GM21529 (cell line): ENCODE results near the gene SLC12A7.
A peak's percentile ranks its signal among the peaks of the same experiment; 100 is the strongest.
"Not testable (repeated sequence)": the region's sequence is repeated elsewhere in the genome, so short reads cannot be mapped to it uniquely, and the experiment has no call there.

Experiments
- ATAC-seq: cut with Tn5 transposase; IDR thresholded peaks from one replicate; pipeline ENCODE4 v1.9.1; 2021; ENCODE audit not compliant: unreplicated experiment

SLC12A7 gene

DNA sequence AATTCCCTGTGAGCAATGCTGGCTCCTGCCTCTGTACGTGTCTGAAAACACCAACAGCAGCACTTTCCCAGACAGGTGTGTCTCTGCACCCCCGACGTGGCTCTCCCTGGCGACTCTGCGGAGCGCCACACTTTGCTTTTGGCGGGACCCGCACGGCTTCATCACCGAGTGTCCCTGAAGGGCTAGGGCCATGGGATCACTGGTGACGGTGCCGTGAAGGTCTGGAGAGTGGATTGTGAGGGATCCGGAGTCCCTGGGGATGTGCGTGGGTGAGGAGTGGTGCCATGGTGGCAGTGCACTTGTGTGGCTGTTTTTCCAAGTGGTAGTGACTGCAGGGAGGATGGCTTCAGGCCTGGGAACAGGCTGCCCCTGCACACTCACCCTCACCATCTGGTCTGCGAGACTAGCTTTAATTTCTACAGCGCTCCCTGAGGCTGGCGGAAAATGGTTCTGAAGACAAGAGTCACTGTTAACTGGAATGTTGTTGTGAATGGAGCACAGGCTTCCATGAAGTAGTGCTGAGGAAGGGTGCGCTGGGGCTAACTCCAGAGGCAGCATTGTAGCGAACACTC, 100.0 kb downstream of the SLC12A7 start:
- no peak for ATAC-seq

DNA sequence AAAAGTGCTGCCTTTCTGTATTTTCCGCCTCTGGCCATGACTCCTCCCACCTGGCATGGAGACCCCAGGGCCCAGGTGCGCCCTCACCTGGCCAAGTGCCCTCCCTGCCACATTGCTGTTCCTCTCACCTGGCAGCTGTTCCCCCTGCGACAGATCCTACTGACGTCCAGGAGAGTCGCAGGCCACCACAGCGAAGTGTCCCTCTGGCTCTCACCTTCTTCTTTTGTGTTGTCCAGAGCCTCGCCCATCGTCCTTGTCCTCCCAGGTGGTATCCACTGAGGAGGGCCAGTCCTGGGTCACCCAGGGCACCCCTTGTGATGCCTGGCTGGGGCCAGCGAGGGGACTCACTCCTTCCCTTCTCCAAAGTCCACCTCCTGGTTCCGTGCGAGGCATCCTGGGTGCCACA, 100.6 kb downstream of the SLC12A7 start:
- ATAC-seq: no peak

DNA sequence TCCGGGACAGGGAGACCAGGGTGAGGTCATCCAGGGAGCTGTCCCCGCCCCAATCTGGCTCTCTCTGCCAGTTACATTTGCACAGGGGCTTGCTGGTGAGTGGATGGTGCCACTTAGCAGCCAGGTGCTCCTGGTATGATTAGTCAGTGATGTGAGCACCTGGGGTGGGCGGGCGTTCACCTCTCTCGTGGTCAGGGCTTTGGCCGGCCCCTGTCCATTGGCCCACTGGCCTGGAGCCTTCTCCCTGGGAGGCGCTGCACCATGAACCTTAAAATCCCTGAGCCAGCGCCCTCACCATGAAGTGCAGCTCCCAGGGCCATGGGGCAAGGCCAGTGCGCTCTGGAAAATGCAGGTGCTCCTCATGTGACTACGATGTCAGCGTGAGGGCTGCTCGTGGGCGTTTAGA, 101.2 kb downstream of the SLC12A7 start:
- no peak for ATAC-seq

DNA sequence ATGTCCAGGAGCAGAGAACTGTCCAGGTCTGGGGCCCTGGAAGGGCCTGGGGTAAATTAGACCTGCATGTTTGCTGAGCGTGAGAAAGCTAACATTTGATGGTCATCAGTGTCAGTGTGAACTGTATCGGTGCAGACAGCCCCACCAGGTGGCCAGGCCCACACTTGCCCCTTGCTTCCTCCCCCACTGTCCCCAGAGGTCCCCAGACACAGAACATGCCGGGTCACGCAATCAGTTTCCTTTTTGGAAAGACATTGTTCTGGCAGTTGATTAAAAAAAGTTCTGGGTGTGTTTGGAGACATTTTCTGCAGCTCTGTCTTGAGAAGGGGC, 101.7 kb downstream of the SLC12A7 start:
- ATAC-seq: no peak

DNA sequence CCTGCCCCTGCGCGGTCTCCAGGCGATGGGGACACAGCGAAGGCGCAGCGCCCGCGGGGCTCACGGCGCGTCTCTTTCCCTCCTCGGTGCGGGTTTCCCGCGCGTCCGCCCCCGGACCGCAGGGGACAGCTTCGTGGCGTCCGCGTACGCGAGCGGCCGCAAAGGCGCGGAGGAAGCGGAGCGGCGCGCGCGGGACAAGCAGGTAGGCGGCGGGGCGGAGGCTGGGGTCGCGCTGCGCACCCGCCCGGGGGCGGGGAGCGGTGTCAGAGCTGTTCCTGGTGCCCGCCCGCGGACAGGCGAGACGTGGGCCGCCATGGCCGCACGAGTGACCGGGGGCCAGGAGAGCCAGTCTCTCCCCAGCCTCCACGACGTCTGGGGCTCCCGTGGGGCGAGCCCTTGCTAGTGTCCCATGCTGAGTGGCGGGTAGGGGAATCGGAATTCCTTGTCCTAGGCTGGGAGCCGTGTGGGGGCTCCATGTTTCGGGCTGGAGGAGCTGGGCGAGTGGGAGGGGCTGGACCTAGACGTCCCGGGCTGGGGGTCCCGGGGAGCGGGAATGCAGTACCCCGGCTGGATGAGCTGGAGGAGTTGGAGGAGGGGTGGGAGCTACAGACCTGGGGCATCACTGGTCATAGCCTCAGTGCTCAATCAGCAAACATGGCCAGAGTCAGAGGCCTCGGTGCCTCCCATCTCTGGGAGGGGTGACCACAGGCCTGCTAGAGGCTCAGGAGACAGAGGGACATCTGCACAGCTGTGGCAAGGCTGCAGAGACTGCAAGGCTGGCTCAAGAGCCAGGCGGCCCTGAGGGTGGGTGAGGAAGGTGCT, 102.3 kb downstream of the SLC12A7 start:
- ATAC-seq: no peak

DNA sequence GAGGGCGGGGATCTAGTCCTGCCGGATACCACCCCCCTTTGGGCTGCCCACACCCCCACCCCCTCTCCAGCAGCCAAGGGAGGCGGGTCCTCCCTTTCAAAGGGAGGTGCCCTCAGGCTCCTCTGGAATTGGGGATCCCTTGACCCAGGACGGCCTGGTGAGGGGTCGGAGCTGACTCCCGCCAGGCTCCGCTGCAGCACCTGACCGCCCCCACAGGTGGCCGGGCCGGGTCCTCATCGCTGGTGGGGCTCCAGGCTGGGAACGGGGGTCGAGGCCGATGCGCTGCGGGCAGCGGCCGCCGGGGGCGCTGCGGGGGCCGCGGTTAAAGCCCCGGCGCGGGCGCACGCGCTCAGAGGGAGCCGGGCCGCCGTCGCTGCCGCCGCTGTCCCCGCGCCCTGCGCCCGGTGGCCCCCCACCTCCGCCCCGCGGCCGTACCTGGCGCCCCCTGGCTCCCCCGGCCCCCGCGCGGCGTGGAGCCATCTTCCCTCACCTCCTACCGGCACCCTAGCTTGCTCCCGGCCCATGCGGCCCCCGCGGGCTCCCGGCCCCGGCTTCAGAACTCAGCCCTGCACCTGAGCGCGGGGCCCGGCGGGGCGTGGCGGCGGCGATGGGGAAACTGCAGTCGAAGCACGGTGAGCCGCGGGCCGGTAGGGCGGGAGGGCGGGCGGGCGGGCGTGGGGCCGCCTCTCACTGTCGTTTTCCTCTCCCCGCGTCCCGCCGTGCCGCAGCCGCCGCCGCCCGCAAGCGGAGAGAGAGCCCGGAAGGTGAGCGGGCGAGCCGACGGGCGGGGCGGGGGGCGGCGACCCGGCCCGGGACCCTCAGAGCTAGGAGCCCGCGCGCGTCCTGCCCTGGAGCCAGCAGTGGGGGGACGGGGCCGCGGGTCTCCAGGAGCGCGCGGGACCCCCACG, 103.2 kb downstream of the SLC12A7 start, which contains the start of gene NKD2:
NKD2 (plus strand) TSS at position 352 of the 908 bp plus-strand sequence; CDS start at position 608, 256 bp downstream.
- peak; percentile 47 for ATAC-seq

DNA sequence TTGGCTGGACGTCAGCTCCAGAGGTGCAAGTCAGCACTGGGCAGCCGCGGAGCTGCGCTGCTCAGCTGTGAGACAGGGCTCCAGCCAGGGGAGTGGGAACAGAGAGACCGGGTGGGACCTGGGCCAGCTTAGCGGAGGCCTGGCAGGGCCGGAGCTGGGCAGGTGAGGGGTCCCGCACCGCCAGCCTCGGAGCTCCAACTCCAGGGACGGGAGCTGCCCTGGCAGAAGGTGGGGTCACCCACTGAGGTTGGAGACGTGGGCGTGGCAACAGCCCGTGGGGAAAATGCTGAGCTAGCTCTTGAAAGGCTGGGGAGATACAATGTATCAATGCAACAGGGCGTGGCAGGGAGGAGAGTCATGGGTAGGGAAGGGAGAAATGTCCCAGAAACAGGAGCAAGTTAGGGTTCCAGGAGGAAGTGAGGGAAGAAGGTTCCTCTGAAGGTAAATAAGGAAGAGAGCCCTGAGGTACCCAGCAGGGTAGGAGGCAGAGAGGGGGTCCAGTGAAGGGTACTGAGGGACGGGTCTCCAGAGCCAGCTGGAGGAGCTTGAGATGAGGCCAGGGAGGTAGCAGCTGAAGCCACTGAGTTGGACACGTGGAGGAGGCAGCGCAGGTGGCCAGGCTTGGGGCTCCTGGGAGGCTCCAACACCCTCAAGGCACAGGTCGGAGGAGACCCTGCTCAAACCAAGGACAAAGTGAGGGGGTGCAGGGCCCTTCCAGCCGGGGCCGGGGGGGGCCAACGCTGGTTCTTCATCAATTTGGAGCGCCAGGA, 104.0 kb downstream of the SLC12A7 start:
- ATAC-seq: no peak

DNA sequence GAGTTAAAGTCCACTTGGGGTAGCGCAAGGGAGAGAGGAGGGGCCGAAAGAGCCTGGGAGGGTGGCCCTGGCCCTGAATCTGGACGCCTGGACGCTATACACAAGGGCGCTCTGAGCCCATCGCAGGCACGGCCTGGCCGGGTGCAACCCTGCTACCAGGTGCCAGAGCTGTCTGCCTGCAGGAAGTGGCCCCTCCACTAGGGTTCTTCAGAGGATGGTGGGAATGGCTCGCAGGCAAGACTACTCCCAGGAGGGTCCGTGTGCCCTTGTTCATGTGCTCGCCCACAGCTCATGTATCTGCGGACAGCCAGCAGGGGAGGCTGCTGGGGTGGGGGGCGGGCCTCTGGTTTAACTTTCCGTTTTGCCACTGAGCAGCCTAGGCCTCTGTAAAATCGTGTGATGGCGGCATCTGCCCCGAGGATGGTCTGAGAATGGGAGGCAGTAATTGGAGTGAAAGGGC, 104.6 kb downstream of the SLC12A7 start:
- ATAC-seq: no peak

DNA sequence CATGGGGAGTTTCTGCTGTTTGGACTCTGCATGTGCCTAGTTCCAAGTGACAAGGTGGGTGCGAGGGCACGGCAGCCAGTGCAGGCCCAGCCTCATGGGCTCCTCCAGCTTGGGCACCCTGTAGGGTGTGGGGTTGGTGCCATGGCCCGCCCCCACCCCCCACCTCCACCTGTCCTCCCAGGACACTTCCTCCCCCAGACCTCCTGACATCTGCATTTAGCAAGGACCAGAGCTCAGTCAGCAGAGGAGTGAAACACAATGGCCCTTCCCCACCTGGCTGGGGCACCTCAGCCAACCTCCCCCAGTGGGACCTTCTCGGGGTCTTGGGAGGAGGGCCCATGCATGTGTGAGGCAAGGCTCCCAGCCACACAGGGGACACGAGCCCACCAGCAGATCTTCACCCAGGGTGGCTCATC, 105.2 kb downstream of the SLC12A7 start:
- no peak for ATAC-seq

DNA sequence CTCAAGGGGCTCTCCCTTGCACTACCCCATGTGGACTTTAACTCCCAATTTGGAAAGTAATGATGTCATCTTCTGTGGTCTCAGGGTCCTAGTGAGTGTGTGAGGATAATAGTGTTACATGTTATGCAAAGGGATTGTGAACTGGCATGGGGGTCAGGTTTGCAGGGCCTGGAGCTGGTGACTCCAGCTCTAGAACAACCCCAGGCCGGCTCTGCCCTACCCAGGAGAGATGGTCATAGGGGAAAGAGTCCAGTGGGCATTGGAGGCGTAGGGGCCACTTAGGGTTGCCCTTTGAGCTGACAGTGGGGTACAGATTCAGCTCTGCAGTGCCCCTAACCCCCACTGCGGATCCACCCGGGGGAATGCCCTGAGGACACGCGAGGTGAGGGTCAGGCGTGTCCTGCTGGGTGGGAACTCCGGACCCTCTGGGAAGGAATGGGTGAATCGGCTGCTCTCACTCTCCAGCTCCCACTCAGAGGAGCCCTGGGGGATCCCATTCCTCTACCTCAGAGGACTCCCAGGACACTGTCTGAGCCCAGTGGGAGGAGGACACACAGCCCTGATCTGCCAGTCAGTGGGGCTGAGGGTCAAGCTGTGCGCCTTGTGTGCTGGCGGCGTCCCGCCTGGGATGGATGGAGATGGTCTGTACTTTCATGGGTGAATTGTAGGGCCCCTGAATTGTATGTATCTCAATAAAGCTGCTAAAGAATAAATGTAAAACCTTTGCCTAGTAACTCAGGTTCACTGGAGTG, 105.8 kb downstream of the SLC12A7 start:
- ATAC-seq: no peak

DNA sequence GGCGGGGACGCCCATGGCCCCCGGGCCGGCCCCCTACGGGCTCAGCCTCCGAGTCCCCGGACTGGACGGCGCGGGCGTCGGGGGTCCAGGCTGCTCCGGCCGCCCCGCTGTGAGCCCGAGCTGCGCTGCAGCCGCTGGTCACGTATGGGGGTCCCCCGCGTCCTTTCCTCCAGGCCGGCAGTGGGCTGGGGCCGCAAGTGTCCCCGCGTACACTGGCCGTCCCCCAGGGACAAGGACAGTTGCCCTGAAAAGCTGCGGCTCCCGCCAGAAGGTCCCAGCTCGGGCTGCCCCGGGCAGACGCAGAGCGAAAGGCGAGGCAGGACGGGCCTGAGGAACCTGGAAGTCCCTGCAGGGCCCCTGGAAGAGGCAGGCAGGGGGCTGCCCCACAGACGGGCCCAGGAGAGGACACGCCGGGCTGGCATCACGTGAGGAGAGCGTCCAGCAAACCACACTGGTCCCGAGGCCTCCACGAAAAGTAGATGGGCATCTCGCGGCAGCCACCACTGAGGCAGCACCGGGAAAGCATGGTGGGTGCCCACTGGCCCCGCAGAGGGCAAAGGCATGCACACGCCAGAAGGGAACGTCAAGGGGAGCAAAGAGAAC, 106.5 kb downstream of the SLC12A7 start:
- no peak for ATAC-seq

DNA sequence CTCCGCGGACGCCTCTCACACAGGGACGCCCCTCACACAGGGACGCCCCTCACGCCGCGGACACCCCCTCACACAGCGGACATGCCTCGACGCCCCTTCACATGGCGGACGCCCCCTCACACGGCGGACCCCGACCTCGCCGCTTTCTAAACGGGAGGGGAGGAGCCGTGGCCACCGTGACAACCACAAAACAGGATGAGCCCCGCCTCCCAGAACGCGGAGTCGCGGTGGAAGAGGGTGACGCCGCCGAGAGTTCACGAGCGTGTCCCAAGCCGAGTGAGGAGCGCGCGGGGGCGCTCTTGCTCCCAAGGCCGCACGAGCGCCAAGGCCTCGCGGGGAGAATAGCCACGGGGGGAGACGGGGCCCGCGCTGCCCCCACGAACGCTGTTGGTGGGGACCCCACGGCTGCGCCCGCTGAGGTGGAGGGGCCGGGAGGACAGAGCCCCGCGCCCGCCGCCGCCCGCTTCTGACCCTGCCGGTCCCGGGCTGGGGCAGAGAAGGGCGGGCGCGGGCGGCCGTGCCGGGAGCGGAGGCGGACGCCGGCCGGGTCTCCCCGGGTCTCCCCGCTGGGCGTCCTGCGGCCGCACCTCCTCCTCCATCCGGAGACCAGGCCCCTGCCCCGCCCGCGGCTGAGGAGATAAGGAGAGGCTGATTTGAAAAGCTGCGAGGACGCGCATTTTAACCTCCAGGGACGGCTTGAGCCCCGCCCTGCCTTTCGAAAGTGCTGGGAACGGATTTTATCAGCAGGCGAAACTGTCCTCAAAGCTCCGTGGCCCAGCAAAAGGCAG, 107.2 kb downstream of the SLC12A7 start:
- no peak for ATAC-seq

DNA sequence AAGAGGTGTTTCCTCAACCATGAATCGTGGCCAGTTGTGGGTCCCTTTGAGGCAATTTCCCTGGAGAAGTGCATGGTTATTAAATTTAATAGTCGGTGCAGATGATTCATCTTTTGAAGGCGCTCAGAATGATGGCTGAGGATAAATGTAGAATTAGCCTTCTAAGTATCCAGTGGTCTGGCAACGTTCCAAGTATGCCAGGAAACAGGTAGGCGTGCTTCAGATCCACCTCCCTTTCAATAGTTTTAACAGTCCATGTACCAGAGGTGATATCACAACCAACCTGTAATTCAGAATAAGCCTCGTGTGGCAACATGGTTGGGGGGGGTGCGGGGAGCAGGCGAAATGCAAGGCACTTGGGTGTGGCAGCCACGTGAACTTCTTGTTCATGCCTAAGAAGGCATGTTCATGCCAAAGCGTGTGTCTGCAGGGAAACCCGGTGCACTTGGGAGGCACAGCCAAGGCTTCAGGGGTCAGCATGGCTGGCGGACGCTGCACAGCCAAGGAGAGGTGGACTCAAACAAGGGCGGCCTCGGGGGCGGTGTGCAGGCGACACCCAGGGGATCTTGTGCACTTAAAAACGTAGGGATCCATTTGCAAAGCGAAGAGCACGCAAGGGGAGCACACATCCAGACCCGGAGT, 108.4 kb downstream of the SLC12A7 start:
- ATAC-seq: no peak

DNA sequence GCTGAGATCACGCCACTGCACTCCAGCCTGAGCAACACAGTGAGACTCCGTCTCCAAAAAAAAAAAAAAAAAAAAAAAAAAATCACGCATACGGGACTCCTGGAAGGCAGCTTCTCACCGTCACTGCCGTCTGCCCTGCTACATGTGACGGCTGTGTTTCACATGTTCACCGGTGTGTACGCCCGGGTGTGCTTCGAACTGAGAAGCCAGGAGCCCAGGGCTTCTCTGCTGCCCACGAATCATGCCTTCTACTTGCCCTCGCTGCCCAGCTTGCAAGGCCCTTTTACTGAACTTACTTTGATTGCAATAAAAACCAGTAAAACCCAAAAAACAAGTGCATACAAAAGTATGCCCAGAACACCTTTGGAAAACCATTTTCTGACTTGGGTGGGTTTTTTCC, 109.0 kb downstream of the SLC12A7 start:
- ATAC-seq: no peak

DNA sequence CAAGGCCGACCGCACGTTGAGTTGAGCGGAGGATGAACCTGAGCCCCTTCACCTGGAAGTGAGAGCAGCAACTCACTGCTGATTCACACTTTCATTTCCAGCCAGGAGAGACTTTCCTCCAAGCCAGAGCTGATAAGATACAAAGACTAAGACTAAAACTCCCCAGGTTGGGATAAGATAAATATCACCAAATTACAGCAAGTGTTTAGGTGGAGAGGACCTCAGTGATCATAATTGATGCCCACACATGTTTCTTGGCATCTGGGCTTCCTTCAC, 109.7 kb downstream of the SLC12A7 start:
- ATAC-seq: no peak

DNA sequence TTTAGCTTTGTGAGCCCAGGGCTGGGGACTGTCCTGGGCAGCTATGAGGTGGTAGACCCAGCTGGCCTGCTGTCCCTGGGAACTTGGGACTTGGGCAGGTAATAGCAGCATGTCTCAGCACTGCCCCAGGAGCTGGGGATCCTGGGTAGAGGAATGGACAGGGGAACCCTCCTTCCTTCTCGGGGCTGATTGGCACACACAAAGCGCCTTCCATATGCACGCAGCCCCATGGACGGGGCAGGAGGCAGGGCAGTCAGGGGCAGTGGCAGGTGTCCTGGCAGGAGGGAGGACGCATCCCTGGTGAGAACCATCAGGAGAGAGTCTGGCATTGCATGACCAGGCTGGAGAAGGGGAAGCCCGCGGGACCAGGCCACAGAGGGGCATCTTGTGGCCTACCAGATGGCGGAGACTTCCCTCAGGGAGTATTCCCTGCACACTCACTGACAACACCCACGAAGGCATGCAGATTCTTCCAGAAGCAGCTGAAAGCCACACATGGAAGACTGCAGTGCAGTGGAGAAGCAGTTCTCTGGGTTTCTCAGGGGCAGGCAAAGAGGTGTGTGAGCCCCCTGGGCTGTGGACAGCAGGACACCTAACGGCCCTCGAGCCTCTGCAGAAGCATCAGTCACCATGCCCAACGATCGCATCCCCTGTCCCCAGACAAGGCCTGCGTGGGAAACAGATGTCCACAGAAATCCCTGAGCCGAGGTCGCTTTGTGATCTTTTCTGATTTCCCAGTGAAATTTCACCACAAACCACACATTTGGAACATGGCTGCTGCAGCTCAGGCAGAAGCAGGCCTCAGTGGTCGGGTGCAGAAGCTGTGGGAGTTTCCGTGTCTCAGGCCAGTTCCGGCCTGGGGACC, 110.2 kb downstream of the SLC12A7 start:
- no peak for ATAC-seq

DNA sequence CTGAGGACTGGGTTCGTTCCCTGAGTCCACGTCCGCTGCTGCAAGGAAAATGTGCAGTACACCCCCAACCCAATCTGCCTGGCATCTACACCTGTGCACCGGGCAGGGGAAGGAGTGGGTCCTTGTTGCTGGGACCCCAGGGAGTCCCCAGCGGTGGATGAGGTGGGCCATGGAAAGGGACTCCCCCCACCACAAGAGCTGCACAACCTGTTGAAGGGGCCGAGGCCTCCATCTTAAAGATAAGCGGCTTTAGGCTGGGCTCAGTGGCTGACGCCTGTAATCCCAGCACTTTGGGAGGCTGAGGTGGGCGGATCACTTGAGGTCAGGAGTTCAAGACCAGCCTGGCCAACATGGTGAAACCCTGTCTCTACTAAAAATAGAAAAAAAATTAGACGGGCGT, 111.0 kb downstream of the SLC12A7 start:
- ATAC-seq: not testable (repeated sequence)
